ENCODE results near the gene NOTCH2.

NOTCH2 gene

DNA sequence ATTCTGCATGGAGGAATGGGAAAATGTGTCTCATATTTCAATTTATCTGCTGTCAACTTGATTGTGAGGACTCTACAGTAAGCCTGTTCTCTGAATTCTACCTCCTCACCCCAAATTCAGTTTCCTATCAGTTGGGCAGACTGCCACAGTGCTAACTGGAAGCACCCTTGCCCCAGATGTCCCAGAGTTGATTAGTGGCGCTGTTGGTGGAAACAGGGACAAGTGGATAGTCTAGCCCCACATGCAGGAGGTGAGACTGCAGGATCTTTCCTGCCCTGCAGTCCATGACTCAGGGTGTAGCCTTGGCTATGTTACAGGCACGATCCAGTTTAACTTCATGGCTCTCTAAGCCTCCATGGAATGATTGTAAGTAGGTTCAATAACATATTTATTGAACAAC is 195.3 kb downstream of the NOTCH2 start:
- DNase-seq (ENCODE audit: low spot score): no peak

GRCh38 chr1:119873135-119874015 is 196.1 kb downstream of the NOTCH2 start:
- no peak for DNase-seq (ENCODE audit: low spot score)

- no peak for DNase-seq (ENCODE audit: low spot score)
Measured at GRCh38 chr1:119871881-119872280, 197.6 kb downstream of the NOTCH2 start.

DNA sequence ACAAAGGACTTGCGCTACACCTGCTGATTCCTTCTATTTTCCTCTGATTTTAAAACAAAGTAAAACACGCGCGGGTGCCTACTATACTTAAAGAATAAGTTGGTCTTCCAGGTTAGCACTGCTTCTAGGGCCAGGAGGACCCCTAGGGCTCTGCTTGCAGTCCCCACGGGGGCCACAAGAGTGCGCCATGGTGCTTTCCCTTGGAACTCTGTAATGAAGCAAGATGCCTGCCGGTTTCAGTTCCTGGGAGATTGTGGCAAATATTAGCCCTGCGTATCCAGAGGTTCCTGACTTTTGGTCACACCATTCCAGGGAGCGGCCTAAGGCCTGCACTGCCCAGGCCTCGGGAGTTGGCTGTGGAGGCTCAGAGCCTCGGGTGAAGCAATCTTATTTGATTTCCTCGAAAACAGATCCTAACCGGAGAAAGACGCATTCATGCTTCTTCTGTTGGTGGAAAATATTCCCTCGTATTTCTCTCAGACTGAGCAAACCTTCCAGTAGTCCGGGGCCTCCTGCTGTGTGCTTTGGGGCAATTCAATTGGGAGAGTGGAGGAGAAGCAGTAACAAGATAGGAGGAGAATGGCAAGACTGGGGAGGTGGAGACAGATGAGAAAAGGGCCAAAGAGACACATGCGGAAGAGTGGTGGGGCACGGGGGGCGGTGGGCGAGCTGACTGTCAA is 198.4 kb downstream of the NOTCH2 start:
- DNase-seq (ENCODE audit: low spot score): peak; percentile 88

DNA sequence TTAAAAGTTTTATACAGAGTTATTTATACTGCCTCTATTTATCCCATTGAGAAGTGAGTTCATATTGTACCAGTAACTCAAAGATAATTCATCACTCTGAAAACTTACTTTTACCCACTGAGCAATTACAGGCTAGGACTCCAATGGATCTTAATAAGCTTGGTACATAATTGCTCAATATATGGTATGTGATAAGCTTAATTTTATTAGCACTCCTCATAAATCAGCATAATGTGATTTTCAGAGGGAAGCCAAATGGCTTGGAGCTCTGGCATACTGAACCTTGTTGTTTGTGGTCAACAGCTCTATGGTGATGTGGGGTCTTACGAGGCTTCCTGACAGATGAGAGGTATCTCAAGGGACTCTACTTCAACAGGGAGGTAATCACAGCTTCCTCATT is 199.5 kb downstream of the NOTCH2 start:
- no peak for DNase-seq (ENCODE audit: low spot score)

- no peak for DNase-seq (ENCODE audit: low spot score)
Measured at GRCh38 chr1:119868176-119868575, 201.3 kb downstream of the NOTCH2 start.

DNA sequence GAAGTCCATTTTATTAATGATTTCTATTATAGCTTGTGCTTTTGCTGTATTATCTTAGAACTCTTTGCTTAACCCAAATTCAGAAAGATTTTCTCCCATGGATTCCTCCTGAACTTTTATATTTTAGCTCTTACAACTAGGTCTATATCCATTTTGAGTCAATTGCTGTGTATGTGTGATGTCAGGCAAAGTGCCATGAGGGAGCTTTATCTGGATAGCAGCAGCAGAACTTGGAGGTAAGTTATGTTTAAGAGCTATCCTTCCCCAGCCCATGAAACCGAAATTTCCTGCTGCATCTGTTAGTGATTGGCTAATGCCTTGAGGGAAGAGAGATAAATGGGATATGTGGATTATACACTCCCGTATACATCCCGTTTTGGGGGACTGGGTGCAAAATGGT is 203.0 kb downstream of the NOTCH2 start:
- DNase-seq (ENCODE audit: low spot score): no peak

- DNase-seq (ENCODE audit: low spot score): no peak
Measured at GRCh38 chr1:119865627-119866026, 203.8 kb downstream of the NOTCH2 start.

DNA sequence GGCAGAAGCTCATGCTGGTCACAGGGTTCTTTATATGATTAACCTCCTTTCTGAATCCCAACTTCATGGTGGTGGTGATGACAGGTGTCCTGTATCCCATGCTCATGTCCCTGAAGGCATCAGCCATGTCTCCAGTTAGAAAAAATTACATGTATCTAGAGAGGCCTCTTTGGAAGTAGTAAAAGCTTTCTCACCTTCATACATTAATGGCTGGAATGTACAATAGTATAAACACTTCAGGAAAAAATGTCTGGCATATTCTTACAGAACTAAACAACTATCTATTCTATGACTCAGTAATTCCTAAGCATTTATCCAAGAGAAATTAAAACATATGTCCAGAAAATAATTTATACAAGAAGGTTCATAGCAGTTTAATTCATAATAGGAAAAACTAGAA is 207.2 kb downstream of the NOTCH2 start:
- DNase-seq (ENCODE audit: low spot score): no peak
